Measurements from ENCODE around the gene NXPH1. TPM values are rescaled to one million over a fixed set of nuclear protein-coding genes. Genes with fewer than 3 reads are reported as not detected.

NXPH1 gene
- total RNA-seq, 1 donor from 2014 or later = 3.8 TPM

- H3K4me3 Mint-ChIP-seq (ENCODE audit: unreplicated experiment) = peak overlapping the region; percentile 94
- peaks cover 30% of the 10 kb centered on the region for H3K27me3 Mint-ChIP-seq (ENCODE audit: unreplicated experiment)
- no peak for DNase-seq
Measured at GRCh38 chr7:8435590-8436545, 2.5 kb downstream of the NXPH1 start.

GRCh38 chr7:8436965-8437364 is 3.6 kb downstream of the NXPH1 start:
- Mint-ChIP-seq H3K4me1 (ENCODE audit: low read depth, unreplicated experiment) (peaks cover 12% of the 10 kb centered on the region), H3K27me3 (ENCODE audit: unreplicated experiment) (peaks cover 38% of the 10 kb centered on the region), H3K36me3 (ENCODE audit: unreplicated experiment) (no peaks in the 10 kb centered on the region), H3K4me3 (ENCODE audit: unreplicated experiment) (peak overlapping the region; percentile 94), H3K27ac (ENCODE audit: unreplicated experiment) (no peak overlapping the region), H3K9me3 (ENCODE audit: unreplicated experiment) (peaks cover 17% of the 10 kb centered on the region)
- TF ChIP-seq CTCF (IDR thresholded peaks at IDR 0.05; ENCODE audit: partially characterized antibody, unreplicated experiment) = peak; percentile 89
- peak; percentile 87 for DNase-seq

More at GRCh38 chr7:8435590-8436545, 2.5 kb downstream of the NXPH1 start:
- TF ChIP-seq CTCF (IDR thresholded peaks at IDR 0.05; ENCODE audit: partially characterized antibody, unreplicated experiment) = no peak
- peaks cover 7% of the 10 kb centered on the region for H3K4me1 Mint-ChIP-seq (ENCODE audit: low read depth, unreplicated experiment)
- peaks cover 14% of the 10 kb centered on the region for H3K9me3 Mint-ChIP-seq (ENCODE audit: unreplicated experiment)
- no peaks in the 10 kb centered on the region for H3K36me3 Mint-ChIP-seq (ENCODE audit: unreplicated experiment)
- H3K27ac Mint-ChIP-seq (ENCODE audit: unreplicated experiment) = no peak overlapping the region

GRCh38 chr7:8437606-8438005 is 4.2 kb downstream of the NXPH1 start:
- no peak for TF ChIP-seq CTCF (IDR thresholded peaks at IDR 0.05; ENCODE audit: partially characterized antibody, unreplicated experiment)
- peaks cover 12% of the 10 kb centered on the region for H3K4me1 Mint-ChIP-seq (ENCODE audit: low read depth, unreplicated experiment)
- H3K4me3 Mint-ChIP-seq (ENCODE audit: unreplicated experiment) = no peak overlapping the region
- H3K27me3 Mint-ChIP-seq (ENCODE audit: unreplicated experiment) = peaks cover 38% of the 10 kb centered on the region
- no peaks in the 10 kb centered on the region for H3K36me3 Mint-ChIP-seq (ENCODE audit: unreplicated experiment)
- H3K27ac Mint-ChIP-seq (ENCODE audit: unreplicated experiment) = no peak overlapping the region
- DNase-seq = no peak
- H3K9me3 Mint-ChIP-seq (ENCODE audit: unreplicated experiment) = peaks cover 13% of the 10 kb centered on the region

GRCh38 chr7:8440670-8441069 is 7.3 kb downstream of the NXPH1 start:
- Mint-ChIP-seq H3K36me3 (ENCODE audit: unreplicated experiment) (no peaks in the 10 kb centered on the region), H3K27me3 (ENCODE audit: unreplicated experiment) (peaks cover 33% of the 10 kb centered on the region), H3K27ac (ENCODE audit: unreplicated experiment) (no peak overlapping the region), H3K9me3 (ENCODE audit: unreplicated experiment) (peaks cover 9% of the 10 kb centered on the region), H3K4me3 (ENCODE audit: unreplicated experiment) (peak overlapping the region; percentile 81), H3K4me1 (ENCODE audit: low read depth, unreplicated experiment) (peaks cover 20% of the 10 kb centered on the region)
- no peak for TF ChIP-seq CTCF (IDR thresholded peaks at IDR 0.05; ENCODE audit: partially characterized antibody, unreplicated experiment)
- DNase-seq = no peak

Measured in glutamatergic neuron (in vitro differentiated cells).